IPS-18a (cell line): ENCODE data around the gene SPATA45.
A peak's percentile ranks its signal among the peaks of the same experiment; 100 is the strongest.
"Not testable (repeated sequence)": the region's sequence is repeated elsewhere in the genome, so short reads cannot be mapped to it uniquely, and the experiment has no call there.

Experiments used
- H3K27ac ChIP-seq: one replicate; pipeline ENCODE4 v1.5.1; 2013; ENCODE audit warnings: low read length
- H3K27me3 ChIP-seq: one replicate; pipeline ENCODE4 v1.6.1; 2013; ENCODE audit warnings: mild to moderate bottlenecking, low read length; ENCODE audit not compliant: control insufficient read depth, insufficient read depth
- H3K36me3 ChIP-seq: one replicate; pipeline ENCODE4 v1.6.1; 2013; ENCODE audit warnings: low read depth, low read length; ENCODE audit not compliant: control insufficient read depth
- H3K4me1 ChIP-seq: one replicate; pipeline ENCODE4 v1.6.1; 2013; ENCODE audit warnings: low read depth, low read length; ENCODE audit not compliant: control insufficient read depth
- H3K4me3 ChIP-seq: one replicate; pipeline ENCODE4 v1.5.1; 2013; ENCODE audit warnings: low read length
- H3K9ac ChIP-seq: one replicate; pipeline ENCODE4 v1.6.1; 2013; ENCODE audit warnings: mild to moderate bottlenecking, low read length, moderate library complexity
- H3K9me3 ChIP-seq: one replicate; pipeline ENCODE4 v1.6.1; 2013; ENCODE audit warnings: low read depth, low read length; ENCODE audit not compliant: control insufficient read depth

The SPATA45 gene

DNA sequence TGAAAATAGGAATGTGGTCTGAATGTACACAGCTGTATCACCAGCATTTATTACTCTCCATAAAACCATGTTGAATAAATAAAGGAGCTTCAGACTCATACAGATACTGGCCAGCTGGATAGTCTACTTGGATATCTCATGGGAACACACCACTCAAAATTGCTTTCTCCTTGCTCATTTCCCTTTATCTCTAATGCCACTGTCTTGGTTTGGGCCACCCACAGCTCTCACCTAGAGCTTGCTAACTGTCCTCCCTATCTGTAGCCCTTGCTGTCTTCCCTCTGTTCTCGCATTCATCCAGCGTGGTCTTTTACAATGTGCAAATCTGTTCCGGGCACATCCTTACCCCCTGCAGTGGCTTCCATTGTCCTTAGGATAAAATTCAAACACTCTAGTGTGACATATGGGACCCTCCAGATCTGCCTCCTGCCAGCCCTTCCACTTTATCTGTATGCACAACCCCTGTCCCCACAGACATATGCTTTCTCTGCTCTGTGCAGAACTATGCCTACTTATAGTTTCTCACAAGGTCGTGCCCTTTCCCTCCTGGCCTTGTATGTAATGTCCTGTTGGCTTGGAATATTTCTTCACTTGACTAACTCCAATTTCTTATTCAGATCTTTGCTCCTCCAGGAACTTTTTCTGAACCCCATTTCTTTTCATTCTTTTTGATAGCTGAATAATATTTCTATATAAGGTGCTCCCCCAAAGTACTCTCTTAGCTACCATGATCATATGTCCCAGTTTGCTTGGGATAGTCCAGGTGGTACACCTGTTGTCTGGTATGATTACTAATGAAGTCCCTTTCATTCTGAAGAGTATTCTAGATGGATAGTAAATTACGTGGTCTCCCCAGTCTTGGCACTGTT lies 13.5 kb upstream of the SPATA45 start:
- Histone ChIP-seq H3K9ac (no peak overlapping the region), H3K27me3 (no peaks in the 10 kb centered on the region), H3K4me3 (peak overlapping the region; percentile 99), H3K4me1 (peaks cover 16% of the 10 kb centered on the region), H3K27ac (no peak overlapping the region), H3K9me3 (no peaks in the 10 kb centered on the region), H3K36me3 (peaks cover 32% of the 10 kb centered on the region)

DNA sequence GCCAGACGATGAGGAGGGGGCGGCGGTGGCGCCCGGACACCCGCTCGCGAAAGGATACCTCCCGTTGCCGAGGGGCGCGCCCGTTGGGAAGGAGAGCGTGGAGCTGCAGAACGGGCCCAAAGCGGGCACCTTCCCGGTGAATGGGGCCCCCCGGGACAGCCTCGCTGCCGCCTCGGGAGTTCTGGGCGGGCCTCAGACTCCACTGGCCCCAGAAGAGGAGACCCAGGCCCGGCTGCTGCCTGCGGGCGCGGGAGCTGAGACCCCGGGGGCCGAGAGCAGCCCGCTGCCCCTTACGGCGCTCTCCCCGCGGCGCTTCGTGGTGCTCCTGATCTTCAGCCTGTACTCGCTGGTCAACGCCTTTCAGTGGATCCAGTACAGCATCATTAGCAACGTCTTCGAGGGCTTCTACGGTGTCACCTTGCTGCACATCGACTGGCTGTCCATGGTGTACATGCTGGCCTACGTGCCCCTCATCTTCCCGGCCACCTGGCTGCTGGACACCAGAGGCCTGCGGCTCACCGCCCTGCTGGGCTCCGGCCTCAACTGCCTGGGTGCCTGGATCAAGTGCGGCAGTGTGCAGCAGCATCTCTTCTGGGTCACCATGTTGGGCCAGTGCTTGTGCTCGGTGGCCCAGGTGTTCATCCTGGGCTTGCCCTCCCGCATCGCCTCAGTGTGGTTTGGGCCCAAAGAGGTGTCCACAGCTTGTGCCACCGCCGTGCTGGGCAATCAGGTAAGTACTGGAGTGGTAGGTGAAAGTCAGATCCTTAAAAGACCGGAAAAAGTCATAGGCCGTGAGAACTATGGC lies 11.2 kb upstream of the SPATA45 start:
- Histone ChIP-seq H3K4me1 (peaks cover 16% of the 10 kb centered on the region), H3K9ac (peak overlapping the region; percentile 73), H3K4me3 (peak overlapping the region; percentile 99), H3K27ac (peak overlapping the region; percentile 27), H3K9me3 (no peaks in the 10 kb centered on the region), H3K27me3 (no peaks in the 10 kb centered on the region), H3K36me3 (peaks cover 14% of the 10 kb centered on the region)

- peaks cover 16% of the 10 kb centered on the region for H3K4me1 ChIP-seq
- no peaks in the 10 kb centered on the region for H3K9me3 ChIP-seq
- H3K4me3 ChIP-seq = peak within 1 kb of the TSS; percentile 99
- H3K9ac ChIP-seq = peak within 1 kb of the TSS; percentile 73
- peaks cover 11% of the 10 kb centered on the region for H3K36me3 ChIP-seq
- H3K27me3 ChIP-seq = peaks cover 3% of the 10 kb centered on the region
- H3K27ac ChIP-seq = peak within 1 kb of the TSS; percentile 79
Measured at GRCh38 chr1:212857992-212858460, 10.6 kb upstream of the SPATA45 start, which contains the start of gene FLVCR1. Gene FLVCR1, plus strand, starts transcription at chr1:212858275. Its CDS starts 178 bp downstream, at chr1:212858453.

DNA sequence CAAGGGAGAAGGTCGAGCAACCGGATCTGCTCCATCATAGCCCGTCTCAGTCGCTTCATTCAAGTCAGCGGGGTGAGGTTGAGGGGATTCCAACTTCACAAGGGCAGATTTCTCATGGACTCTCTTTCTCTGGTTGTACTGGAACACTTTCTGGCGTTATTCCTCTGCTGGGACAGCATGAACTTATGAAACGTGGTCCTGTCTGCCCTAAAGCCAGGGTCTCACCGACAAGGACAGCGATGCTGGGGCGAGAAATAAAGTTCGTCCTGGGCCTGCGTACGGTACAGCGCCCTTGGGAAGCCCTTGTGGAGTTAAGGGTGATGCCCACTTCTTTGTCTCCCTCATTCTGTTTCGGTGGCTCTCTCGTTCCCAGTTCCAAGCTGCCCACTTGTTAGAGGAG lies 9.3 kb upstream of the SPATA45 start:
- Histone ChIP-seq H3K4me3 (peak overlapping the region; percentile 99), H3K27ac (no peak overlapping the region)

DNA sequence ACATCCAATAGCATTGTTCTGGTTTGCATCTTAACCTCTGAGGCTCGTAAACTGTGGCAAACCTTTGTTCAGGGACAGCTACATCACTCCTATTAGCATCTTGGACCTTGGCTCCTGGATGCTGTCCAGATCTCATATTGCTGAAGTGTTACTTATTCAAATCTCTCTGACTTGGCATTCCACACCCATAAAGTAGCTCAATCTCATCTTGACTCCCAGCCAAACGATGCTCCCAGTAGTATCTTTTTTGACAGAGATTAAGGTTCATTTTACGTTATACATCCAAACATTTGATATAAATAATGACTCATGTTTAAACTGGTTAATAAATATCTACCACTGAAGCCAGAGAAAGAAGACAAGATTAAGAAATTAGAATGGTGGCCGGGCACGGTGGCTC lies 6.2 kb upstream of the SPATA45 start:
- H3K9ac ChIP-seq = no peak overlapping the region
- peaks cover 12% of the 10 kb centered on the region for H3K4me1 ChIP-seq
- H3K36me3 ChIP-seq = no peaks in the 10 kb centered on the region
- no peak overlapping the region for H3K4me3 ChIP-seq
- no peak overlapping the region for H3K27ac ChIP-seq
- H3K27me3 ChIP-seq = peaks cover 3% of the 10 kb centered on the region
- no peaks in the 10 kb centered on the region for H3K9me3 ChIP-seq

More for the DNA sequence above, 9.3 kb upstream of the SPATA45 start:
- Histone ChIP-seq H3K9me3 (no peaks in the 10 kb centered on the region), H3K27me3 (peaks cover 3% of the 10 kb centered on the region), H3K9ac (peak overlapping the region; percentile 73), H3K36me3 (no peaks in the 10 kb centered on the region), H3K4me1 (peaks cover 12% of the 10 kb centered on the region)

DNA sequence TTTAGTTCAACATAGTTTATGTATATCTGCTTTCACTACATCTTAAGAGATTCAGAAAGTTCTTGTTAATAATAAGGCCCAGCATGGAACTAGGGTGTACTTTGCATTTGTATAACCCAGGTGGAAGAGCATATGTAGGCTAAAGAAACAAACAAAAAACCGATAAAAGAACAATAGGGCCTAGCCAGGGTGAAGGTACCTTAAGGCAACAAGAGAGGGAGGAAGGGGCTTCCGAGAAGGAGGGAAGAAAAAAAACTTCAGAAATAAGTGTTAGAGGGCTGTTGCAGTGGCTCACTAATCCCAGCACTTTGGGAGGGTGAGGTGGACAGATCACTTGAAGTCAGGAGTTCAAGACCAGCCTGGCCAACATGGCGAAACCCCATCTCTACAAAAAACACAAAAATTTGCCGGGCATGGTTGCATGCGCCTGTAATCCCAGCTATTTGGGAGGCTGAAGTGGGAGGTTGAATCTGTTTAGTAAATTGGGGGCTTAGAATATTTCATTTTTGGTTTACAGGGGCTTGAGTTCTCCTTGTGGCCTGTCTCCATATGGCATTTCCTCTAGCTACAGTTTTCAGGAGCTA lies 4.7 kb upstream of the SPATA45 start:
- Histone ChIP-seq H3K4me3 (no peak overlapping the region), H3K9ac (no peak overlapping the region), H3K9me3 (no peaks in the 10 kb centered on the region), H3K27me3 (peaks cover 3% of the 10 kb centered on the region), H3K27ac (no peak overlapping the region), H3K36me3 (no peaks in the 10 kb centered on the region), H3K4me1 (peaks cover 12% of the 10 kb centered on the region)

DNA sequence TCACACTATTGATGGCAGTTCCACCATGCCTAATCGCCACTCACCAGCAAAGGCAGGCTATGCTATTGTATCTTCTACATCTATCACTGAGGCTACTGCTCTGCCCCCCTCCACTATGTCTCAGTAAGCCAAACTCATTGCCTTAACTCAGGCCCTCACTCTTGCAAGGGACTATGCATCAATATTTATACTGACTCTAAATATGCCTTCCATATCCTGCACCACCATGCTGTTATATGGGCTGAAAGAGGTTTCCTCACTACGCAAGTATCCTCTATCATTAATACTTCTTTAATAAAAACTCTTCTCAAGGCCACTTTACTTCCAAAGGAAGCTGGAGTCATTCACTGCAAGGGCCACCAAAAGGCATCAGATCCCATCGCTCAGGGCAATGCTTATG lies 2.9 kb downstream of the SPATA45 start:
- not testable (repeated sequence) for H3K36me3 ChIP-seq, H3K27ac ChIP-seq

GRCh38 chr1:212838145-212838544 lies 9.3 kb downstream of the SPATA45 start:
- Histone ChIP-seq H3K36me3 (no peaks in the 10 kb centered on the region), H3K4me1 (no peaks in the 10 kb centered on the region), H3K27ac (no peak overlapping the region), H3K9me3 (no peaks in the 10 kb centered on the region), H3K4me3 (no peak overlapping the region), H3K27me3 (no peaks in the 10 kb centered on the region), H3K9ac (no peak overlapping the region)

More for the DNA sequence above, 2.9 kb downstream of the SPATA45 start:
- not testable (repeated sequence) for H3K4me3 ChIP-seq, H3K4me1 ChIP-seq, H3K9ac ChIP-seq, H3K27me3 ChIP-seq, H3K9me3 ChIP-seq

DNA sequence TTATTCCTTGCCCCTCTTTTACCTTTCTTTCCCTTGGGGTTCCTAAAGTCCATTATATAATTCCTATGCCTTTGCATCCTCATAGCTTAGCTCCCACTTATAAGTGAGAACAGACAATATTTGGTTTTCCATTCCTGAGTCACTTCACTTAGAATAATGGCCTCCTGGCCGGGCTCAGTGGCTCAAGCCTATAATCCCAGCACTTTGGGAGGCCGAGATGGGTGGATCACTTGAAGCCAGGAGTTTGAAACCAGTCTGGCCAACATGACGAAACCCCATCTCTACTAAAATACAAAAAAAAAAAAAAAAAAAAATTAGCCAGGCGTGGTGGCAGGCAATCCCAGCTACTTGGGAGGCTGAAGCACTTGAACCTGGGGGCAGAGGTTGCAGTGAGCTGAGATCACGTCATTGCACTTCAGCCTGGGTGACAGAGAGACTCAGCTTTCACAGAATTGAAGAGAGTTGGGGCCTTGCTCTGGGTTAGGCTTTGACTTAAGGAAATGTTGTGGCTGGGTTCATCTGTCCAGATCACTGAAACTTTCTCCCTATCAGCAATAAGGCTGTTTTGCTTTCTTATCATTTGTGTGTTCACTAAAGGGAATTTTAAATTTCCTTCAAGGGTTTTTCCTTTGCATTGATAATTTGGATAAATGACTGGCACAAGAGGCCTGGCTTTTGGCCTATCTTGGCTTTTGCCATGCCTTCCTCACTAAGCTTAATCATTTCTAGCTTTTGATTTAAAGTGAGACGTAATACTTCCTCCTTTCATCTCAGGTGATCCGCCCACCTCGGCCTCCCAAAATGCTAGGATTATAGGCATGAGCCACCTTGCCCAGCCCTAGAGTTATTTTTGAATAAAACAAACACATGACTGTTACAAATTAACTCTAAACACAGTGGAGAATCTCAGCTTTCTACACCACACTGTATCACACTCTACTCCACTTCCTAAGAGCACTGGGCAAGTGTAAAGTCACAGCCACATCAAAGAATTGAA lies 13.9 kb downstream of the SPATA45 start:
- not testable (repeated sequence) for H3K4me1 ChIP-seq, H3K27ac ChIP-seq, H3K9me3 ChIP-seq, H3K27me3 ChIP-seq, H3K4me3 ChIP-seq, H3K36me3 ChIP-seq, H3K9ac ChIP-seq

DNA sequence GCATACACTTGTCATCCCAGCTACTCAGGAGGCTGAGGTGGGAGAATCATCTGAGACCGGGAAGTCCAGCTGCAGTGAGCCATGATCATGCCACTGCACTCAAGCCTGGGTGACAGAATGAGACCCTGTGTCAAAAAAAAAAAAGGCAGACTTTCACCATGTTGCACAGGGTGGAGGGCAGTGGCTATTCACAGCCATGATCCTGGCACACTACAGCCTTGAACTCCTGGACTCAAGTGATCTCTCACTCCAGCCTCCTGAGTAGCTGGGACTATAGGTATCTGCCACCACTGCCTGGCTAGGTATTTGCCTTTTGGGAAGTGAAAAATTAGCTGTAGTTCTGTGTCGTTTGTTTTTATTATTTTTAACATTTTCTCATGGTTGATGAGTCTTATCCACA lies 19.1 kb downstream of the SPATA45 start:
- Histone ChIP-seq H3K36me3 (no peaks in the 10 kb centered on the region), H3K27me3 (no peaks in the 10 kb centered on the region), H3K4me1 (no peaks in the 10 kb centered on the region), H3K9me3 (peaks cover 10% of the 10 kb centered on the region), H3K4me3 (no peak overlapping the region), H3K9ac (no peak overlapping the region), H3K27ac (no peak overlapping the region)
